Activated naive CD8-positive, alpha-beta T cell (primary cell): Measurements from ENCODE around the gene ZNF304.
A peak's percentile ranks its signal among the peaks of the same experiment; 100 is the strongest.

Experiments
- H3K27ac Mint-ChIP-seq: one replicate; pipeline ENCODE4 v1.8.0; 2021; ENCODE audit warnings: mixed read lengths
- H3K27me3 Mint-ChIP-seq: one replicate; pipeline ENCODE4 v1.8.0; 2021; ENCODE audit warnings: mixed read lengths
- H3K36me3 Mint-ChIP-seq: one replicate; pipeline ENCODE4 v1.8.0; 2021; ENCODE audit warnings: mixed read lengths
- H3K4me1 Mint-ChIP-seq: one replicate; pipeline ENCODE4 v1.8.0; 2021; ENCODE audit warnings: low read depth, mixed read lengths
- H3K4me3 Mint-ChIP-seq: one replicate; pipeline ENCODE4 v1.8.0; 2021; ENCODE audit warnings: mild to moderate bottlenecking, mixed read lengths
- H3K9me3 Mint-ChIP-seq: one replicate; pipeline ENCODE4 v1.8.0; 2021; ENCODE audit warnings: low read depth, mixed read lengths

Gene ZNF304

GRCh38 chr19:57350877-57351805, at the start of gene ZNF304:
Gene ZNF304, plus strand, starts transcription at chr19:57351271. Its CDS starts 394 bp downstream, at chr19:57351665.
- Mint-ChIP-seq H3K4me3 (peak within 1 kb of the TSS; percentile 96), H3K4me1 (peaks cover 34% of the 10 kb centered on the region), H3K27ac (peak within 1 kb of the TSS; percentile 87), H3K27me3 (peaks cover 4% of the 10 kb centered on the region), H3K9me3 (peaks cover 27% of the 10 kb centered on the region), H3K36me3 (peaks cover 52% of the 10 kb centered on the region)

GRCh38 chr19:57302020-57302465, 49.0 kb upstream of the ZNF304 start:
- Mint-ChIP-seq H3K27ac (no peak overlapping the region), H3K9me3 (peaks cover 21% of the 10 kb centered on the region), H3K36me3 (peaks cover 44% of the 10 kb centered on the region), H3K27me3 (no peaks in the 10 kb centered on the region), H3K4me1 (peaks cover 10% of the 10 kb centered on the region), H3K4me3 (no peak overlapping the region)

- Mint-ChIP-seq H3K27ac (peak overlapping the region; percentile 6), H3K4me3 (no peak overlapping the region), H3K9me3 (peaks cover 16% of the 10 kb centered on the region), H3K4me1 (peaks cover 9% of the 10 kb centered on the region), H3K36me3 (peaks cover 38% of the 10 kb centered on the region), H3K27me3 (no peaks in the 10 kb centered on the region)
Measured at GRCh38 chr19:57302727-57303401, 48.2 kb upstream of the ZNF304 start.

GRCh38 chr19:57305056-57305455, 46.0 kb upstream of the ZNF304 start:
- Mint-ChIP-seq H3K27me3 (no peaks in the 10 kb centered on the region), H3K36me3 (peaks cover 27% of the 10 kb centered on the region), H3K9me3 (peaks cover 8% of the 10 kb centered on the region), H3K27ac (no peak overlapping the region), H3K4me1 (peaks cover 4% of the 10 kb centered on the region), H3K4me3 (no peak overlapping the region)

- Mint-ChIP-seq H3K9me3 (peaks cover 6% of the 10 kb centered on the region), H3K36me3 (peaks cover 9% of the 10 kb centered on the region), H3K4me1 (no peaks in the 10 kb centered on the region), H3K27ac (no peak overlapping the region), H3K4me3 (no peak overlapping the region), H3K27me3 (no peaks in the 10 kb centered on the region)
Measured at GRCh38 chr19:57308514-57308913, 42.6 kb upstream of the ZNF304 start.

GRCh38 chr19:57310792-57311191, 40.3 kb upstream of the ZNF304 start:
- no peak overlapping the region for H3K27ac Mint-ChIP-seq
- peaks cover 8% of the 10 kb centered on the region for H3K36me3 Mint-ChIP-seq
- H3K4me1 Mint-ChIP-seq, result no peaks in the 10 kb centered on the region
- peaks cover 6% of the 10 kb centered on the region for H3K27me3 Mint-ChIP-seq
- peaks cover 23% of the 10 kb centered on the region for H3K9me3 Mint-ChIP-seq
- no peak overlapping the region for H3K4me3 Mint-ChIP-seq

GRCh38 chr19:57314146-57314545, 36.9 kb upstream of the ZNF304 start:
- no peaks in the 10 kb centered on the region for H3K4me1 Mint-ChIP-seq
- H3K36me3 Mint-ChIP-seq, result peaks cover 13% of the 10 kb centered on the region
- no peak overlapping the region for H3K27ac Mint-ChIP-seq
- H3K9me3 Mint-ChIP-seq, result peaks cover 29% of the 10 kb centered on the region
- peaks cover 20% of the 10 kb centered on the region for H3K27me3 Mint-ChIP-seq
- H3K4me3 Mint-ChIP-seq, result no peak overlapping the region

- H3K4me3 Mint-ChIP-seq, result no peak overlapping the region
- H3K9me3 Mint-ChIP-seq, result peaks cover 28% of the 10 kb centered on the region
- peaks cover 22% of the 10 kb centered on the region for H3K4me1 Mint-ChIP-seq
- peaks cover 21% of the 10 kb centered on the region for H3K36me3 Mint-ChIP-seq
- H3K27ac Mint-ChIP-seq, result no peak overlapping the region
- peaks cover 20% of the 10 kb centered on the region for H3K27me3 Mint-ChIP-seq
Measured at GRCh38 chr19:57317503-57317902, 33.6 kb upstream of the ZNF304 start.

- H3K27me3 Mint-ChIP-seq, result peaks cover 18% of the 10 kb centered on the region
- H3K4me3 Mint-ChIP-seq, result peak overlapping the region; percentile 95
- peaks cover 28% of the 10 kb centered on the region for H3K9me3 Mint-ChIP-seq
- peaks cover 35% of the 10 kb centered on the region for H3K36me3 Mint-ChIP-seq
- H3K4me1 Mint-ChIP-seq, result peaks cover 26% of the 10 kb centered on the region
- peak overlapping the region; percentile 93 for H3K27ac Mint-ChIP-seq
Measured at GRCh38 chr19:57319869-57320179, 31.2 kb upstream of the ZNF304 start.

GRCh38 chr19:57320180-57321084, 30.6 kb upstream of the ZNF304 start, which contains the start of gene ZNF543:
Gene ZNF543, plus strand, starts transcription at chr19:57320472. Its CDS starts 382 bp downstream, at chr19:57320854.
- Mint-ChIP-seq H3K4me1 (peaks cover 26% of the 10 kb centered on the region), H3K4me3 (peak within 1 kb of the TSS; percentile 95), H3K36me3 (peaks cover 41% of the 10 kb centered on the region), H3K9me3 (peaks cover 28% of the 10 kb centered on the region), H3K27me3 (peaks cover 18% of the 10 kb centered on the region), H3K27ac (peak within 1 kb of the TSS; percentile 93)

- peaks cover 11% of the 10 kb centered on the region for H3K27me3 Mint-ChIP-seq
- peaks cover 43% of the 10 kb centered on the region for H3K36me3 Mint-ChIP-seq
- H3K27ac Mint-ChIP-seq, result peak overlapping the region; percentile 93
- H3K4me3 Mint-ChIP-seq, result peak overlapping the region; percentile 95
- H3K4me1 Mint-ChIP-seq, result peaks cover 26% of the 10 kb centered on the region
- H3K9me3 Mint-ChIP-seq, result peaks cover 23% of the 10 kb centered on the region
Measured at GRCh38 chr19:57321116-57321515, 30.0 kb upstream of the ZNF304 start.

- Mint-ChIP-seq H3K4me3 (peak overlapping the region; percentile 95), H3K27me3 (peaks cover 7% of the 10 kb centered on the region), H3K4me1 (peaks cover 26% of the 10 kb centered on the region), H3K9me3 (peaks cover 19% of the 10 kb centered on the region), H3K27ac (no peak overlapping the region), H3K36me3 (peaks cover 44% of the 10 kb centered on the region)
Measured at GRCh38 chr19:57321751-57322150, 29.3 kb upstream of the ZNF304 start.

- Mint-ChIP-seq H3K4me1 (peaks cover 20% of the 10 kb centered on the region), H3K27ac (no peak overlapping the region), H3K4me3 (no peak overlapping the region), H3K27me3 (no peaks in the 10 kb centered on the region), H3K36me3 (peaks cover 63% of the 10 kb centered on the region), H3K9me3 (peaks cover 23% of the 10 kb centered on the region)
Measured at GRCh38 chr19:57324992-57325391, 26.1 kb upstream of the ZNF304 start.

GRCh38 chr19:57327993-57328392, 23.1 kb upstream of the ZNF304 start:
- Mint-ChIP-seq H3K36me3 (peaks cover 60% of the 10 kb centered on the region), H3K9me3 (peaks cover 20% of the 10 kb centered on the region), H3K27ac (no peak overlapping the region), H3K27me3 (no peaks in the 10 kb centered on the region), H3K4me1 (no peaks in the 10 kb centered on the region), H3K4me3 (no peak overlapping the region)
